ENCODE measurements around the gene ATRAID. TPM values are rescaled to one million over a fixed set of nuclear protein-coding genes. Genes with fewer than 3 reads are reported as not detected.

Gene ATRAID
- total and polyA plus RNA-seq, 2 donors (not counting 3 experiments of a cell fraction or from before 2014, with no cell fraction given), result 84.3 to 283 TPM

- DNase-seq (ENCODE audit: low read depth, low spot score) (no peak), FAIRE-seq (no peak)
- POLR2A ChIA-PET, result no interaction called here
- H3K9me1 ChIP-seq (replicated peaks; ENCODE audit: control insufficient read depth, extremely low read depth, insufficient read depth, low read length), result no peaks in the 10 kb centered on the region
- no peak overlapping the region for H3K27ac ChIP-seq (ENCODE audit: insufficient read depth, low read depth, low read length)
- no peaks in the 10 kb centered on the region for H4K20me1 ChIP-seq (replicated peaks; ENCODE audit: control insufficient read depth, extremely low read depth, insufficient read depth, low read length)
- H3K4me3 ChIP-seq (replicated peaks in 1 of 3; ENCODE audit: insufficient read depth in 1 of 3, low read depth in 1 of 3, low read length in 3 of 3), result no peak overlapping the region
- intact Hi-C loops (cut with micrococcal nuclease), result no loop called here
- dilution Hi-C loops (cut with MboI; ENCODE audit: extremely low pct_ligation_motif_present, low sequenced_read_pairs), result no loop called here
- H3K9ac ChIP-seq (replicated peaks; ENCODE audit: extremely low read depth, insufficient read depth, low read length), result no peak overlapping the region
- peaks cover 17 to 20% of the 10 kb centered on the region in 2 experiments for H3K27me3 ChIP-seq (ENCODE audit: control insufficient read depth in 2 of 2, insufficient read depth in 2 of 2, low read length in 2 of 2)
- no TSS peak for BruUV-seq (replicated peaks)
- no peaks in the 10 kb centered on the region for H3K36me3 ChIP-seq (ENCODE audit: control insufficient read depth in 2 of 2, extremely low read depth in 1 of 2, insufficient read depth in 2 of 2, low read length in 2 of 2)
- H3K4me2 ChIP-seq (ENCODE audit: insufficient read depth, low read length), result no peak overlapping the region
- TF ChIP-seq POLR2A (IDR thresholded peaks at IDR 0.05; ENCODE audit: low read depth, low read length) (no peak), EZH2 (IDR thresholded peaks at IDR 0.05; ENCODE audit: borderline replicate concordance, low read depth, low read length, severe bottlenecking) (no peak), JUN (IDR thresholded peaks at IDR 0.05; ENCODE audit: borderline replicate concordance, insufficient read depth, insufficient read length, low read depth) (no peak), POLR2AphosphoS5 (IDR thresholded peaks at IDR 0.05; ENCODE audit: insufficient read depth, low read depth, low read length) (no peak), MYC (IDR thresholded peaks at IDR 0.05; ENCODE audit: low read depth, low read length) (no peak)
- H3K9me3 ChIP-seq (replicated peaks; ENCODE audit: control insufficient read depth, insufficient read depth, low read length), result no peaks in the 10 kb centered on the region
- no peaks in the 10 kb centered on the region for H3K79me2 ChIP-seq (ENCODE audit: control insufficient read depth, insufficient read depth, low read length)
- CTCF ChIA-PET, result interaction anchor here (1.0 to 1.2 kb wide), 2 partner anchors 9 to 332 kb away, joined by 3 to 4 read pairs; no protein-coding TSS in a partner anchor
- H3K4me1 ChIP-seq (ENCODE audit: control insufficient read depth, extremely low read depth, insufficient read depth, low read length), result no peaks in the 10 kb centered on the region
- no peak overlapping the region for H2AFZ ChIP-seq (ENCODE audit: low read depth, low read length)
These were observed 33.4 kb upstream of the ATRAID start for GRCh38 chr2:27178469-27178868.

- no peak for TF ChIP-seq FOS (IDR thresholded peaks at IDR 0.05; ENCODE audit: borderline replicate concordance, insufficient read depth, low read length)
- TF ChIP-seq, protein P1, sequence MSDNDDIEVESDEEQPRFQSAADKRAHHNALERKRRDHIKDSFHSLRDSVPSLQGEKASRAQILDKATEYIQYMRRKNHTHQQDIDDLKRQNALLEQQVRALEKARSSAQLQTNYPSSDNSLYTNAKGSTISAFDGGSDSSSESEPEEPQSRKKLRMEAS (IDR thresholded peaks at IDR 0.05; ENCODE audit: insufficient read depth, insufficient read length), result no peak
- no peak for TF ChIP-seq POLR2AphosphoS5 (IDR thresholded peaks at IDR 0.05; ENCODE audit: insufficient read depth, low read depth, low read length)
- TF ChIP-seq GATA2 (IDR thresholded peaks at IDR 0.05; ENCODE audit: insufficient read depth, insufficient read length, low read depth, low read length), result no peak
- TF ChIP-seq EZH2 (IDR thresholded peaks at IDR 0.05; ENCODE audit: borderline replicate concordance, low read depth, low read length, severe bottlenecking), result no peak
- no peak for TF ChIP-seq POLR2A (IDR thresholded peaks at IDR 0.05; ENCODE audit: low read depth, low read length)
- TF ChIP-seq, protein P2, sequence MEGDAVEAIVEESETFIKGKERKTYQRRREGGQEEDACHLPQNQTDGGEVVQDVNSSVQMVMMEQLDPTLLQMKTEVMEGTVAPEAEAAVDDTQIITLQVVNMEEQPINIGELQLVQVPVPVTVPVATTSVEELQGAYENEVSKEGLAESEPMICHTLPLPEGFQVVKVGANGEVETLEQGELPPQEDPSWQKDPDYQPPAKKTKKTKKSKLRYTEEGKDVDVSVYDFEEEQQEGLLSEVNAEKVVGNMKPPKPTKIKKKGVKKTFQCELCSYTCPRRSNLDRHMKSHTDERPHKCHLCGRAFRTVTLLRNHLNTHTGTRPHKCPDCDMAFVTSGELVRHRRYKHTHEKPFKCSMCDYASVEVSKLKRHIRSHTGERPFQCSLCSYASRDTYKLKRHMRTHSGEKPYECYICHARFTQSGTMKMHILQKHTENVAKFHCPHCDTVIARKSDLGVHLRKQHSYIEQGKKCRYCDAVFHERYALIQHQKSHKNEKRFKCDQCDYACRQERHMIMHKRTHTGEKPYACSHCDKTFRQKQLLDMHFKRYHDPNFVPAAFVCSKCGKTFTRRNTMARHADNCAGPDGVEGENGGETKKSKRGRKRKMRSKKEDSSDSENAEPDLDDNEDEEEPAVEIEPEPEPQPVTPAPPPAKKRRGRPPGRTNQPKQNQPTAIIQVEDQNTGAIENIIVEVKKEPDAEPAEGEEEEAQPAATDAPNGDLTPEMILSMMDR (IDR thresholded peaks at IDR 0.05; ENCODE audit: extremely low read depth in 1 of 2, insufficient read depth in 1 of 2, low read depth in 1 of 2, low read length in 2 of 2), result no peak
- TF ChIP-seq JUN (IDR thresholded peaks at IDR 0.05; ENCODE audit: borderline replicate concordance, insufficient read depth, insufficient read length, low read depth), result no peak
- no peak for TF ChIP-seq MYC (IDR thresholded peaks at IDR 0.05; ENCODE audit: low read depth, low read length)
- ChIA-PET CTCF (interaction anchor here (0.8 kb wide), 1 partner anchor 12 kb away, joined by 5 read pairs; no protein-coding TSS in a partner anchor), POLR2A (no interaction called here)
- H3K79me2 ChIP-seq (ENCODE audit: control insufficient read depth, insufficient read depth, low read length), result no peaks in the 10 kb centered on the region
- H3K9me3 ChIP-seq (replicated peaks; ENCODE audit: control insufficient read depth, insufficient read depth, low read length), result no peaks in the 10 kb centered on the region
- no peak overlapping the region for H3K4me3 ChIP-seq (replicated peaks in 1 of 3; ENCODE audit: insufficient read depth in 1 of 3, low read depth in 1 of 3, low read length in 3 of 3)
- no peak overlapping the region for H3K27ac ChIP-seq (ENCODE audit: insufficient read depth, low read depth, low read length)
- intact Hi-C loops (cut with micrococcal nuclease) (no loop called here), dilution Hi-C loops (cut with MboI; ENCODE audit: extremely low pct_ligation_motif_present, low sequenced_read_pairs) (no loop called here)
- H3K4me1 ChIP-seq (ENCODE audit: control insufficient read depth, extremely low read depth, insufficient read depth, low read length), result no peaks in the 10 kb centered on the region
- H3K9me1 ChIP-seq (replicated peaks; ENCODE audit: control insufficient read depth, extremely low read depth, insufficient read depth, low read length), result no peaks in the 10 kb centered on the region
- no peaks in the 10 kb centered on the region for H3K36me3 ChIP-seq (ENCODE audit: control insufficient read depth in 2 of 2, extremely low read depth in 1 of 2, insufficient read depth in 2 of 2, low read length in 2 of 2)
- no peak for FAIRE-seq
- BruUV-seq (replicated peaks), result no TSS peak
- no peak overlapping the region for H3K9ac ChIP-seq (replicated peaks; ENCODE audit: extremely low read depth, insufficient read depth, low read length)
- H4K20me1 ChIP-seq (replicated peaks; ENCODE audit: control insufficient read depth, extremely low read depth, insufficient read depth, low read length), result no peaks in the 10 kb centered on the region
- peaks cover 12 to 16% of the 10 kb centered on the region in 2 experiments for H3K27me3 ChIP-seq (ENCODE audit: control insufficient read depth in 2 of 2, insufficient read depth in 2 of 2, low read length in 2 of 2)
- no peak overlapping the region for H3K4me2 ChIP-seq (ENCODE audit: insufficient read depth, low read length)
- no peak for DNase-seq (ENCODE audit: low read depth, low spot score)
- H2AFZ ChIP-seq (ENCODE audit: low read depth, low read length), result no peak overlapping the region
These were observed 32.4 kb upstream of the ATRAID start for GRCh38 chr2:27179344-27180000.

All from endothelial cell of umbilical vein (primary cell).